ENCODE measurements around the gene PAQR7. TPM values are rescaled to one million over a fixed set of nuclear protein-coding genes. Genes with fewer than 3 reads are reported as not detected.

The PAQR7 gene
- total RNA-seq, 1 experiment from 2014 or later, result 14.1 TPM

DNA sequence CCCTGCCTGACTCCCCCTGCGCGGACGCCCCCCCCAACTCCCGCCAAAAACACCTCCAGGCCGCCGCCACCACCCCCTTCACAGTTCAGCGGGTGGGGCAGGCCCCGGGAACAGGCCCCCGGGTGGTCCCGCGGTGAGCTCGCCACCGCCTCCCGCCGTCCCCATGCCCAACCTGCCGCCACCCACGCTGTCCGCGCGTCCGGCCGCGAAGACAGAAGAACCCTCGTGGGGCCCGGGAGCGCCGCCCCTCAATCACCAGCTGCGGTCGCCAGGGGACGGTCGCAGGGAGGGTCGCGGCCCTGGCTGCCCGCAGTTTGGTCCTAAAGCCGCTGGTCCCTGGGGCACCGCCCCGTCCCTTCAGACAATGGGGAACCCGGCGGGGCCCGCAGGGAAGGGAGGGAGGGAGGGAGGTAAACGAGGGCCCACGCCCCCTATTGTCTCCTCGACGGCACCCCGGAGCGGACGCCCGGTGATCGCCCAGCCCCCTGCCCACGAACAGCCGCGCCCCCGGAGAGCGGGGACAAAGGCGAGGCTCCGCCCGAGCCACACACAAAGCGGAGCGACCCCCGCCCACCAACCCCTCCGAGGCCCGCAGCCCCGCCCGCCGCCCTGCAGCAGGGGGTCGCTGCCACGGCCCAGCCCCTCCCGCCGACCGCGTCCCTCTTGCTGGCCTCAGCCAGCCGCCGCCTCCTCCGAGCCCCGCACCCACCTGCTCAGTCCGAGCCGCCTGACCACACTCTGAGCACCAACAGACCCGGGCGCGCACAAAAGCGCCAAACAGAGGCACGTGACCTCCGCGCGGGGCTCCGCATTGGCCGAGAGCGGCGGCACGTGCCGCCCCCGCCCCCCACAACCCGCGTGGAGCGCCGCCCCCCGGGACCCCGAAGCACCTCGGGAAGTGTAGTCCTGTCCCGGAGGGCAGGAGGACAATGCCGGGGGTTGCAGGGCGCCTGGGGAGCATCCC lies 30.5 kb upstream of the PAQR7 start, which contains the start of gene STMN1:
Gene STMN1, minus strand, starts transcription at position 740 of the 964 bp plus-strand sequence. CDS start 1,743 bp downstream, outside the sequence.
- peak; percentile 80 for DNase-seq (ENCODE audit: low read depth)
- in situ Hi-C loops (cut with HindIII; ENCODE audit: low pct_unique_long_range_greater_than_20kb, low sequenced_read_pairs), result no loop called here

DNA sequence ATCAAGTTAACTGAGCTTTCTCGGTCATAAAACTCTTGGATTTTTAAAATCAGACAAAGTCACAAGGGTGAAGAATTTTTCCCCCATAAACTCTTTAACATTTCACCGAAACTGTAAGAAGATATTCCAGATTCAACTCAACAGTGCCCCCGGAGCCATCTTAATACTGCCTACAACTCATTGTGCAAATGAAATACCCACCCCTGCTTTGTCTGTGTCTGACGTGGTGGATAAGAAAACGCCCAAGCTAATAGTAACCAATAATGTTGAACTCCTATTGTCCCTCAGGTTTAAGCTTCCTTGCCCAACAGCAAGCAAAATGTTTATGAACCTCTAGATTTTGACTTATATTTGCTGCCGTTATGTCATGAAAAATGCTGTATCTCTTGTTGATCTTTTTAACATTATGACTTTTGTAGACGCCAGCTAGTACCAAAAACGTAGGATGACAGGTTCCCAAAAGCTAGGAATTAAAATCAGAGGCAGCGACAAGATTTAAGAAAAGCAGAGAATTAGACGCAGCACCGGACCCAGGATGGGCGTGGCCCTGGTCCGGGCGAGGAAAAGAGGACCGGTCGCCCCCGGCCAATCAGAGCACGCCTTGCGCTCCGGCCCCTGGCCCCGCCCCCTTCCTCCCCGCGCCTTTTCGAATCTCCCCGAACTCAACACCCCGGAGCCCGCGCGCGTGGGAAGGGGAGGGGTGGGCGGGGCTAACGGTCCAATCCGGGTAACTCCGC lies 29.6 kb upstream of the PAQR7 start:
- in situ Hi-C loops (cut with HindIII; ENCODE audit: low pct_unique_long_range_greater_than_20kb, low sequenced_read_pairs), result no loop called here

DNA sequence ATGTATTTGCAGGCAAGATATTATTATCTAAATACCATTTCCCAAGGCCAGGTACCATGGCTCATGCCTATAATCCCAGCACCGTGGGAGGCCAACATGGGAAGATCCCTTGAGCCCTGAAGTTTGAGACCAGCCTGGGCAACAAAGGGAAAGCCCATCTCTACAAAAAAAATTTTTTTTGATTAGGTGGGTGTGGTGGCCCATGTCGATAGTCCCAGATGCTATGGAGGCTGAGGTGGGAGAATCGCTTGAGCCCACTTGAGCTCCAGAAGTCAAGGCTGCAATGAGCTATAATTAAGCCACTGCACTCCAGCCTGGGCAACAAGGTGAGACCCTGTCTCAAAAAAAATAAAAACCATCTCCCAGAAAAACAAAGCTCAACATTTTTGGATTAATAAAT lies 28.5 kb upstream of the PAQR7 start:
- in situ Hi-C loops (cut with HindIII; ENCODE audit: low pct_unique_long_range_greater_than_20kb, low sequenced_read_pairs), result no loop called here
- DNase-seq (ENCODE audit: low read depth), result no peak

More for the DNA sequence above, 29.6 kb upstream of the PAQR7 start:
- DNase-seq (ENCODE audit: low read depth), result peak; percentile 74

DNA sequence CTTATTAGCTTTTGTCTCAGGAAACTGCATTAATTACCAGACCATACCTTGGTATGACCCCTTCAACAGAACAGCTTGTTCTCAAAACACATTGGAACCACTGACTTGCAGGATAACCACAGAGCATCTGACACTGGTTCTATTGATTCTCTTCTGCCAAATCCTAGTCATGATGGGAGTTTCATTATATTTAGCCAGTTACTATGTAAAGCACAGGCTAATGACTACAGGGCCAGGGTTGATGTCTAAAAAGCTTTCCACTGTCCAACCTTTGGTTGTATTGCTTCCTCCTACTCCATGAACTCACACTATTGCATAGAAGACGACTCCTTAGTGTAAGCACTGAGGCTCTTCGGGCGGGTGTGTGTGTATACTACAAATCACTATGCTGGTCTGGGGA lies 27.0 kb upstream of the PAQR7 start:
- DNase-seq (ENCODE audit: low read depth), result no peak
- in situ Hi-C loops (cut with HindIII; ENCODE audit: low pct_unique_long_range_greater_than_20kb, low sequenced_read_pairs), result no loop called here

DNA sequence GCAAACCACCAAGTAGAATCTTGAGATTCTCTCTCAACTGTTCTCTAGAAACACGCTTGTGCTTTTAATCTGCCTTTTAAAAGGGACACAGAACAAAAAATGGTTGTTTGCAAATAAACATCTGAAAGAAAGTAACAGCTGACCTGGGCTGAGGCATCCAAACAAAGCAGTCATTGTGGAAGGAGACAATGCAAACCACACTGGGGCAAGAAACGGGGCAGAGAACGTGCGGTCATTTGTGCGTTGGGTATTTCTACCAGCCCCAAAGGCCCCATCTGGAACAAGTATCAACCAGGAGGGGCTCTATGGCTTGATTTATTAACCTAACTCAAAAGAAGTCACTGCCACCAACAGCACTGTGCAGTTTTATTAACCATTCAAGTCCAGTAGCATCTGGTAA lies 24.7 kb upstream of the PAQR7 start:
- in situ Hi-C loops (cut with HindIII; ENCODE audit: low pct_unique_long_range_greater_than_20kb, low sequenced_read_pairs), result no loop called here
- DNase-seq (ENCODE audit: low read depth), result no peak

DNA sequence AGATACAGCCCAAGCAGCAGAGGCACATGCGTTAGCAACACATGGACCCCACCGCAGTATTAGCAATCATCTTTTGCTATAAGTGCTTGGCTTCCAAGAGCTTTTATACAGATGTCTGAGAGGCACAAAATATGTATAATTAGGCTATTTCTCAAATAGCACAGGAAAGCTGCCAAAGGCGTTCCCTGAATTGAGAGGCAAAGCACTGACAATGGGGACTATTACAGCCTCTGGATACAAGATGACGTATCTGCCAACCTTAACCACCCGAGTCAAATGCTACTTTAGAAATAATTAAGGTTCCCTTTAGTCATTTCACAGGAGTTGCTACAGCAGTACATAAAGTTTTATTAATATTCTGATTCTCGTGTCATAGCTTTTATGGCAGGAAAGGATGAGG lies 24.3 kb upstream of the PAQR7 start:
- DNase-seq (ENCODE audit: low read depth), result no peak
- in situ Hi-C loops (cut with HindIII; ENCODE audit: low pct_unique_long_range_greater_than_20kb, low sequenced_read_pairs), result loop anchor here (25.0 kb wide), 1 partner anchor 88 kb away; the partner anchor contains the start of gene PAFAH2

DNA sequence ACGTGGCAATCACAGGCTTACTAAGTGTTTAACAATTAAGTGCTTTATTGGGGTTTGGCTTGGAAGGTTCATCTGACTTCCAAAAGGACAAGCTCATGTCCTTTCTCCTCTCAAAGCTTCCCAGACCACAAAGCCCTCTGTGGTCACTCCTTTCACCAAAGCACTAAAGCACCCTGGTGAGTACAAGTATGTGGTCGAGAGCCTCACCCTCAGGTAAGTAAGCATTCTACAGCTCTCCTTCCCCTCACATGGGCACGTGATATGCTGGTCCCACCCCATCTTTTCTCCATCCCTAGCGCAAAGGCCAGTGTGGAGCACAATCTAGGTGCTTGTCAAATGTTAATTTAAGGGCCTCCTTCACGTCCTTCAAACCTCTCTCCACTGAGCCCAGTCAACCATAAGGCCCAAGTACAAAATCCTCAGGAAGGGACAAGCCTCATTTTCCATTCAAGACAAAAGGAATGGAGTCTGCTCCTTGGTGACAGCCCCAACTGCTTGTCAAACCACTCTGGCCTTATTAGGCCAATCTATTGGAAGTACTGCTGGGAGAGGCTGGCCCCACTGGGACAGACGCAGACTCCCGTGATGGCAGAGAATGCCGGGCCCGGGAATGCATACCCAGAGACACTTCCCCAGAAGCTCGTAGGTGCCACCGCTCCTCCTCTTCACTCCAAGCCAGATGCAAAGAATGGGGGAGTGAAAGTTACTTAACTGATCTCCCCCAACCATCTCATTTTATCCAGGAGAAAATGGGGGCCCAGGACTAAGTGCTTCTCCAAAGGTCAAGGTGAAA lies 22.9 kb upstream of the PAQR7 start:
- DNase-seq (ENCODE audit: low read depth), result no peak
- in situ Hi-C loops (cut with HindIII; ENCODE audit: low pct_unique_long_range_greater_than_20kb, low sequenced_read_pairs), result loop anchor here (25.0 kb wide), 1 partner anchor 89 kb away; the partner anchor contains the start of gene PAFAH2

DNA sequence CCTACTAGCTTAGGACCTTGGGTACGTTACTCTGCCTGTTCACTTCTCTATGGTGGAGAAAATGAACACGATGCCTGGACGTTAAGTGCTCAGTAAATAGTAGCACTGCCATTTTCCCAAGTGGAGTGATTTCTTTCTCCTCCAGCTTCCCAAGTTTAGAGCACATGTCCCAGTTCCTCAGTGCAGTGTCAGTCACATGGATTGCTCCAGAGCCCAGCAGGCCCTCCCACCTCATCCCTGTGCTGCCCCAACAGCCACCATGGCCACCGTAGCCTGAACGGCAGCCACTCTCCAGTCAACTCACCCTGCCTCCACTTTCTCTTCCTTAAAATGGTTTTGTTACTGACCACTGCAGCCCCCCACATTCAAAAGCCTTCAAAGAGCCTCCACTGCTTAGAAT lies 22.2 kb upstream of the PAQR7 start:
- in situ Hi-C loops (cut with HindIII; ENCODE audit: low pct_unique_long_range_greater_than_20kb, low sequenced_read_pairs), result loop anchor here (25.0 kb wide), 1 partner anchor 90 kb away; the partner anchor contains the start of gene PAFAH2

DNA sequence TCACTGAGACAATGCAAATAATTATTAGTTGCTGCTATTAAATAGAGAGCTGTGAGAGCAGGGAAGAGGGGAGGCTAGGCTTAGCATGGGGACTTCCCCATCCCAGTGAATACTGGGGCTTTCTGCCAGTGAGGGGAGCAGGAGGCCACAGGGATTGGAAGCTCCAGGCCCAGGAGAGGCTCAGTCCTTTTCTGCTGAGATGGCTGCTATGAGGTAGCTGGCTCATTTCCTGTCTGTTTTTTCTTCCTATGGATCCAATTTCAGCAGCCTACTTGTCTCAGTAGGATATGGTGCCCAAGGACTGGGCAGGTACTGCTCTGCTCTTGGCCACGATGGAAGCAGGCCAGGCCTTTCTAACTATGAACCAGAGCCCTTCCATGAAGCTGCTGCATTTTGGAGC lies 20.8 kb upstream of the PAQR7 start:
- no peak for DNase-seq (ENCODE audit: low read depth)
- in situ Hi-C loops (cut with HindIII; ENCODE audit: low pct_unique_long_range_greater_than_20kb, low sequenced_read_pairs), result loop anchor here (25.0 kb wide), 1 partner anchor 91 kb away; the partner anchor contains the start of gene PAFAH2

More for the DNA sequence above, 22.2 kb upstream of the PAQR7 start:
- DNase-seq (ENCODE audit: low read depth), result no peak

DNA sequence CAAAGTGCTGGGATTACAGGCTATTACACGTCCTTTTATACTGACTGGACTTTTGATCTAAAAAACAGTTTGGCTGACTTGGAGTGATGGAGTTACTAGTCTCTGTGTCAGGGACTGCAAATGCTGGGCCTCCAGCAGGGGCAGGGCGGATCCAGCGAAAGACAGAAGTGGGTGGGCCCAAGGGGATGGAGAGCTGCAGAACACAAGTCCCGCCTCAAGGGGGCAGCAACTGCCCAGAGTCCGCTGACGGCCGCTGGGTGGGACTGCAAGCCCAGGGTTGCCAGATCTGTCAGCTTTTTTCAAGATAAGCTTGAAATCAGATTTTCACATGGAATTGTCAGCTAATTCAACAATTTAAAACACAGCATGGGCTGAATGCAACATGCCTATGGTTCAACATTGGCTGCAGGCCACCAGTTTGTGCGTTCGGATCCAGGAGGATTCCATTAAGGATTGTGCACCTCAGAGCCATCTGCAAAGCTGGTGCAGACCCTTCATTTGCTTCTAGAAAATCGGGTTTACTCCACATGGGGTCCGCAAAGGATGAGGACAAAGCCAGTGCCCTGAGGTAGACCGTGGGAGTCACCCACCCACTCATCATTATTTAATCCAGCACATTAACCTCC lies 20.0 kb upstream of the PAQR7 start:
- in situ Hi-C loops (cut with HindIII; ENCODE audit: low pct_unique_long_range_greater_than_20kb, low sequenced_read_pairs), result loop anchor here (25.0 kb wide), 1 partner anchor 92 kb away; the partner anchor contains the start of gene PAFAH2
- DNase-seq (ENCODE audit: low read depth), result peak; percentile 77

DNA sequence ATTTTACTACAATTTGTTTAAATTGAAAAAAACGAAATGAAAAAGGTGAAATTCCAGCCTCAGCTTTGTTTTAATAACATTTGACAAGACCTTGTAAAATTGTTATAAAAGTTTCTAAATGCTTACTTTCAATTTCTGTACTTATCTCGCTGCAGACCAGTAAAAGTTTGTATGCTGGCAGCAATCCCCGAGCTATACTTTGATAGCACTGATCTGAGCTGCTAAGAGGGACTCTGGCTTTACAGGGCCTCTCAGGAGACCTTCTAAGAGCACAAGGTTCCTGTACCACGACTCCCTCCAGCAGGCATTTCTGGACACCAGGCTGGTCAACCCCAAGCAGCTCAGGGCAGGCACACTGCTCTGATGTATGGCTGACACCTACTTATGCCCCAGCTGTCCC lies 17.6 kb upstream of the PAQR7 start:
- in situ Hi-C loops (cut with HindIII; ENCODE audit: low pct_unique_long_range_greater_than_20kb, low sequenced_read_pairs), result loop anchor here (25.0 kb wide), 1 partner anchor 94 kb away; the partner anchor contains the start of gene PAFAH2
- no peak for DNase-seq (ENCODE audit: low read depth)

DNA sequence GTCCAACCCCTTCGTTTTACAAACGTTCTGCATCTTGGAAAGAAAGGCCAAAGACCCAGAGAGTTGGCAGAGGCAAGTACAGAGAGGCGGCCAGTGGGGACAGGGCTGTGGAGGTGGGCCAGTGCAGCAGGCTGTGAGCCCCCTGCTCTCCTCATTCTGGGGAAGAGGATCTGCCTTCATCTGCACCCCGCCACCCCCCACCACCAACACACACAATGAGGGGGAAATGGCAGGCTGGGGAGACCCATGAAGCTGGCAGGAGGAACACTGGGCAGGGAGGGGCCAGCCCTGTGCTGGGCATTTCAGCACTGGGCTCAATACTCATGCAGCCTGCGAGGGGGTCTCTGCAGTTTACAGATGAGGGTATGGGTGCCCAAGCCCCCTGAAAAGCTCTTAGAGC lies 16.1 kb upstream of the PAQR7 start:
- no peak for DNase-seq (ENCODE audit: low read depth)
- in situ Hi-C loops (cut with HindIII; ENCODE audit: low pct_unique_long_range_greater_than_20kb, low sequenced_read_pairs), result loop anchor here (25.0 kb wide), 1 partner anchor 96 kb away; the partner anchor contains the start of gene PAFAH2

DNA sequence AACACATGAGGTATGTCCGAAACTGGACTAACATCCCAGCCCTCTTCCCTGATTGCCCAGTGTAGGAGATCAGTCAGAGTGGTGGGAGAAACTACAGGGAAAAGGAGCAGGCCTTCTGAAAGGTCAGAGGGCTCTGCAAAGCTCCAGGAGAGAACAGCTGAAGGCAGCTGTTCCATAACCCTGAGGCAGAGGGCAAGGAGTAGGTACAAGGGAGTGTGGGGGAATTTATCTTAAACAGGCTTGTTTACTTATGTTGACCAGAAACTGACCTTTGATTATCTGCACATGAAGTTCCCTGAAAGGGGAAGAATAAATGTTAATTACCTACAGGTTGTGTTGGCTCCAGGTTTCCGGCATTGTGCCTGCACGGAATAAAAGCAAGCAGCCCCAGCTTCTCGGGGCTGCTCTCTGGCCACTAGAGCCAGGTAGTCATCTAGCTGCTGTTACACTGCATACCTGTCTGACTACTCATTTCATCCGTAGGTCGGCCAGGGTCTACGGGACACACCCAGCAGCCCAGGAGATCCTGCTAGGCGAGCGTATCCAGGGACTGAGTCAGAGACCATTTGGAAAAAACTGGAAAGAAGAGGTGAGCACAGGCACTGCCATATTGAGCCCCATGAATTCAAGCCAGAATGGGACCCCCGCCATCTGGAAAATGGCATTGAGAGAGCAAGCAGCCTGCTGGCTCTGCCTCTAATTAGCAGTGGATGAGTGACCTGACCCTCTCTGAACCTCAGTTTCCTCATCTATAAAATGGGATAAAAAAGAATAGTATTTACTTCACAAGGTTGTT lies 14.9 kb upstream of the PAQR7 start:
- DNase-seq (ENCODE audit: low read depth), result peak; percentile 72
- in situ Hi-C loops (cut with HindIII; ENCODE audit: low pct_unique_long_range_greater_than_20kb, low sequenced_read_pairs), result loop anchor here (25.0 kb wide), 1 partner anchor 97 kb away; the partner anchor contains the start of gene PAFAH2

DNA sequence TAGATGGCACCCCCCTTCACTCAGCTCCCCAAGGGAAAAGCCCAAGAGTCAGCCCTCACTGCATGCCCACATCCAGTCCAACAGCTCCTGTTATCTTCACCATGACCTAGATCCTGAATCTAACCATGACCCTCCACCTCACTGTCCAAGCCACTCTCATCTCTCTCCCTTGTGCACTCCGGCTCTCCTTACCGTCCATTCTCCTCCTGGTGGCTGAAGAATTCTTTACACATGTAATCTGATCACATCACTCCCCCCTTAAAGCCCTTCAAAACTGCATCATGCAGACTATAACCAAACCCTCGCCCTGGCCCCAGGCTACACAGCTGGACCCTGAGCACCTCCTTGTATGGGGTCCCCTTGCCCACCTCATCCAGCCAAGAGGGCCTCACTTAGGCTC lies 14.0 kb upstream of the PAQR7 start:
- in situ Hi-C loops (cut with HindIII; ENCODE audit: low pct_unique_long_range_greater_than_20kb, low sequenced_read_pairs), result loop anchor here (25.0 kb wide), 1 partner anchor 98 kb away; the partner anchor contains the start of gene PAFAH2
- no peak for DNase-seq (ENCODE audit: low read depth)

DNA sequence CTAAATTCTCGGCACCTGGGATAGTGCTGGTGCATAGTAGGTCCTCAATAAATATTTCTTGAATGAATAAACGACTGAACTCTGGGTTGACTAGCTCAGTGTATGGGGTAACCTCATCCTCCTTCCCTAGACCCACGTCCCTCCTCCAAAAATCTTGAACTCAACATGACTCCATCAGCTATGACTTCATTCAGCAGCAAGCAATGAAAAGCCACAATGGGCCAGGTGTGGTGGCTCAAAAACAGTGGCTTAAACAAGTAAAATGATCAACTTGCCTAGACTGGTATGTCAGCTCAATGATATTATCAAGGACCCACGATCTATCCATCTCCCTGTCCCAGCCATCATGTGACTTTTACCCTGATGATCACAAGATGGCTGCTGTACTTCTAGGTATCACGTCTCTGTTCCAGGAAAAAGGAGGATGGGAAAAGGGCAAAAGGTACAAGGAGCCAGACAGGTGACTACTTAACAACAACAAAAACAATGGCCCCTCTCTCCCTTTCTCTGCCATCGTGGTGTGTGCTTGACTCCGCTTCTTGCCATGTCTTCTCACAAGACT lies 13.0 kb upstream of the PAQR7 start:
- no peak for DNase-seq (ENCODE audit: low read depth)
- in situ Hi-C loops (cut with HindIII; ENCODE audit: low pct_unique_long_range_greater_than_20kb, low sequenced_read_pairs), result loop anchor here (25.0 kb wide), 1 partner anchor 99 kb away; the partner anchor contains the start of gene PAFAH2

DNA sequence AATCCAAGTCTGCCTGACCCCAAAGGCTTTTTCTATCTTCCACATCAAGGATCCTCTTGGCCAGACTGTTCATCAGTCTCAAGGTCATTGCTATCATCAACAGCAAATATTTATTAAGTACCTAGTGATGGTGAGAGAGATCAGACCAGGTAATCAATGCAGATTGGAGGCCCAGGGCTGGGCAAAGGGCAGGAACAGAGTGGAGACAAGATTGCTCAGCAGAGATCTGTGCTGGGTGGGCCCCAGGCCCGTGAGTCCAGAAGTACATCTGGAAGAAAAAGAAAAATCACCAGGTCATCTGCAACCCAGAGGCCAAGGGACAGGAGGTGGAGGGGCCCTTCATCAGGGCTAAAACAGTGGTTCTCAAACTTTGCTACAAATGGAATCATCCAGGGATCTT lies 10.1 kb upstream of the PAQR7 start:
- no peak for DNase-seq (ENCODE audit: low read depth)
- in situ Hi-C loops (cut with HindIII; ENCODE audit: low pct_unique_long_range_greater_than_20kb, low sequenced_read_pairs), result loop anchor here (25.0 kb wide), 1 partner anchor 102 kb away; the partner anchor contains the start of gene PAFAH2
